Uterus (tissue), 2 donors: ENCODE data around the gene DLG1.

Experiments used
- POLR2A ChIP-seq, 2 donors: fragments of 450-650 bp; IDR thresholded peaks; one replicate each; pipeline ENCODE4 v1.6.1; 2016; ENCODE audit warnings: antibody characterized with exemption in 2 of 2, mild to moderate bottlenecking in 1 of 2, moderate library complexity in 1 of 2
- TF ChIP-seq, protein P1 (sequence below), 4 experiments: fragments of 200-600 bp in 2 of 4; fragments of 450-650 bp in 2 of 4; sonication (generic) in 2 of 4; IDR thresholded peaks; one replicate each; pipeline ENCODE4 v1.5.1; 2016 to 2019; ENCODE audit warnings: antibody characterized with exemption in 4 of 4, mild to moderate bottlenecking in 2 of 4, moderate library complexity in 1 of 4

- no peak for TF ChIP-seq POLR2A (IDR thresholded peaks at IDR 0.05)
- TF ChIP-seq, protein P1, sequence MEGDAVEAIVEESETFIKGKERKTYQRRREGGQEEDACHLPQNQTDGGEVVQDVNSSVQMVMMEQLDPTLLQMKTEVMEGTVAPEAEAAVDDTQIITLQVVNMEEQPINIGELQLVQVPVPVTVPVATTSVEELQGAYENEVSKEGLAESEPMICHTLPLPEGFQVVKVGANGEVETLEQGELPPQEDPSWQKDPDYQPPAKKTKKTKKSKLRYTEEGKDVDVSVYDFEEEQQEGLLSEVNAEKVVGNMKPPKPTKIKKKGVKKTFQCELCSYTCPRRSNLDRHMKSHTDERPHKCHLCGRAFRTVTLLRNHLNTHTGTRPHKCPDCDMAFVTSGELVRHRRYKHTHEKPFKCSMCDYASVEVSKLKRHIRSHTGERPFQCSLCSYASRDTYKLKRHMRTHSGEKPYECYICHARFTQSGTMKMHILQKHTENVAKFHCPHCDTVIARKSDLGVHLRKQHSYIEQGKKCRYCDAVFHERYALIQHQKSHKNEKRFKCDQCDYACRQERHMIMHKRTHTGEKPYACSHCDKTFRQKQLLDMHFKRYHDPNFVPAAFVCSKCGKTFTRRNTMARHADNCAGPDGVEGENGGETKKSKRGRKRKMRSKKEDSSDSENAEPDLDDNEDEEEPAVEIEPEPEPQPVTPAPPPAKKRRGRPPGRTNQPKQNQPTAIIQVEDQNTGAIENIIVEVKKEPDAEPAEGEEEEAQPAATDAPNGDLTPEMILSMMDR (IDR thresholded peaks at IDR 0.05) = no peak
These were observed 278.9 kb downstream of the DLG1 start for GRCh38 chr3:197019535-197019934.
